Measurements from ENCODE around the gene CFAP54.

The CFAP54 gene

DNA sequence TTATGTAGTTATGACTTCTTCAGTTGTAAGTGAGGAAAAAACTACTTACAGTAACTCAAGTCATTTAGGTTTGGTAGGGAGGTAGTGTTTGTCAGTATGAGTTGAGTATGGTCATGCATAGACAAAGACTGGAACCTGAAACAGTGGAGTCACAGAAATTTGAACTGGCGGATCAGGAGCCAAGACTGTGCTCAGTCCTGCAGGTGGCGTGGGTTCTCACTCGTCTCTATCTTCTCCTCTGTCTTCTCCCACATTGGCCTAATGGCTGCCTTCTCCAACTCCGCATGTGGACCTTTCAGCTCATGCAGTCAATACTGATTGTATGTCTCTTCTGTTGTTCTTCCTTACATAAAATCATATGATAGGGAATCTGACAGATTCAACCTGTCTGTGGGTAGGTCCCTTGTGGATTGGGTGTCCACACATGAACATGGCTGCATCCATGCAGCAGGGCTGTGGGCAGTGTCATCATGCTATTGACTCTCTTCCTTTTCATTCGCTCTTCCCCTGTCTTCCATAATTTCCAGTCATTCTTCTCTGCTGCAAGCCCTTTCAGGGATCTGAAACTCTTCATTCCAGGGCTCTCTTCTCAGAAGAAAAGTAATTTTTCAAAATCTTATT, 338.9 kb downstream of the CFAP54 start:
- Mint-ChIP-seq H3K27me3 (no peaks in the 10 kb centered on the region), H3K4me3 (no peak overlapping the region), H3K9me3 (no peaks in the 10 kb centered on the region), H3K27ac (no peak overlapping the region), H3K36me3 (ENCODE audit: low read depth) (no peaks in the 10 kb centered on the region), H3K4me1 (ENCODE audit: low read depth) (no peaks in the 10 kb centered on the region)
- intact Hi-C loops (cut with micrococcal nuclease), result no loop called here

DNA sequence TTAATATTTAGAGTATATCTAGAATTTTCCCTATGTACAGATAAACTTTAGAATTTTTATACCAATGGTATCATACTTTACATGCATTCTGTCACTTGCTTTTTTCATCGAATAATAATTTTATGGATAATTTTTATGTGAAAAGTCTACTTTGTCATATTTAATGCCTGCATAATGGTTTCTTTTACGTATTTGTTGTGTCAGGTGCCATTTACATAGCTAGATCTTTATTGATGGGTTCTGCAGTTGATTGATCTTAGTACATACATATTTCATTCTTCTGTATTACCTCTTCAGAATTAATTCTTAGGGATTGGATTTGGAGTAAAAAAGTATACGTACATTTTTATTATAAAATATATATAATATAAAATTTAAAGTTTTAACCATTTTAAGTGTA, 340.0 kb downstream of the CFAP54 start:
- no peaks in the 10 kb centered on the region for H3K4me1 Mint-ChIP-seq (ENCODE audit: low read depth)
- H3K9me3 Mint-ChIP-seq, result no peaks in the 10 kb centered on the region
- intact Hi-C loops (cut with micrococcal nuclease), result no loop called here
- no peaks in the 10 kb centered on the region for H3K27me3 Mint-ChIP-seq
- no peaks in the 10 kb centered on the region for H3K36me3 Mint-ChIP-seq (ENCODE audit: low read depth)
- H3K27ac Mint-ChIP-seq, result no peak overlapping the region
- no peak overlapping the region for H3K4me3 Mint-ChIP-seq

GRCh38 chr12:96831346-96831745, 342.0 kb downstream of the CFAP54 start:
- intact Hi-C loops (cut with micrococcal nuclease), result no loop called here
- H3K4me3 Mint-ChIP-seq, result no peak overlapping the region
- no peak overlapping the region for H3K27ac Mint-ChIP-seq
- no peaks in the 10 kb centered on the region for H3K27me3 Mint-ChIP-seq
- H3K36me3 Mint-ChIP-seq (ENCODE audit: low read depth), result no peaks in the 10 kb centered on the region
- H3K9me3 Mint-ChIP-seq, result no peaks in the 10 kb centered on the region
- H3K4me1 Mint-ChIP-seq (ENCODE audit: low read depth), result no peaks in the 10 kb centered on the region

- intact Hi-C loops (cut with micrococcal nuclease), result no loop called here
- Mint-ChIP-seq H3K9me3 (no peaks in the 10 kb centered on the region), H3K27me3 (no peaks in the 10 kb centered on the region), H3K27ac (no peak overlapping the region), H3K4me3 (no peak overlapping the region), H3K4me1 (ENCODE audit: low read depth) (no peaks in the 10 kb centered on the region), H3K36me3 (ENCODE audit: low read depth) (no peaks in the 10 kb centered on the region)
These were observed 356.9 kb downstream of the CFAP54 start for GRCh38 chr12:96846293-96846692.

DNA sequence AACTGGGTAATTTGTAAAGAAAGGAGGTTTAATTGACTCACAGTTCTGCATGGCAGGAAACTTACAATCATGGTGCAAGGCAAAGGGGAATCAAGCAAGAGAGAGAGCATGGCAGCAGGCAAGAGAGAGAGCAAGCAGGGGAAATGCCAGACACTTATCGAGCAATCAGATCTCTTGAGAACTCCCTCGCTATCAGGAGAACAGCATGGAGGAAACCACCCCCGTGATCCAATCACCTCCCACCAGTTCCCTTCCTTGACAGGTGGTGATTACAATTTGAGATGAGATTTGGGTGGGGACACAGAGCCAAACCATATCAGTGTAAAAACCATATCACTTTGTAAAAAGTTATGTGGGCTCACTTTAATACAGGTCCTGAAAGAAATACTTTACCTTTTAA, 361.3 kb downstream of the CFAP54 start:
- Mint-ChIP-seq H3K36me3 (ENCODE audit: low read depth) (no peaks in the 10 kb centered on the region), H3K27me3 (no peaks in the 10 kb centered on the region), H3K4me1 (ENCODE audit: low read depth) (no peaks in the 10 kb centered on the region), H3K27ac (no peak overlapping the region), H3K9me3 (no peaks in the 10 kb centered on the region), H3K4me3 (no peak overlapping the region)
- intact Hi-C loops (cut with micrococcal nuclease), result no loop called here

DNA sequence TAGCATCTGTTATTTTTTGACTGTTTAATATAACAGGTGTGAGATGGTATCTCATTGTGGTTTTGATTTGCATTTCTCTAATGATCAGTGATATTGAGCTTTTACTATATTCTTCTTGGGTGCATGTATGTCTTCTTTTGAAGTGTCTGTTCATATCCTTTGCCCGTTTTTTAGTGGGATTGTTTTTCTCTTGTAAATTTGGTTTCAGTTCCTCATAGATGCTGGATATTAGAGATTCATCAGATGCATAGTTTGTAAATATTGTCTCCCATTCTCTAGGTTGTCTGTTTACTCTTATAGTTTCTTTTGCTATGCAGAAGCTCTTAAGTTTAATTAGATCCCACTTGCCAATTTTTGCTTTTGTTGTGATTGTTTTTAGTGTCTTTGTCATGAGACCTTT, 368.8 kb downstream of the CFAP54 start:
- H3K4me1 Mint-ChIP-seq (ENCODE audit: low read depth), result no peaks in the 10 kb centered on the region
- no peaks in the 10 kb centered on the region for H3K36me3 Mint-ChIP-seq (ENCODE audit: low read depth)
- intact Hi-C loops (cut with micrococcal nuclease), result no loop called here
- no peaks in the 10 kb centered on the region for H3K27me3 Mint-ChIP-seq
- no peak overlapping the region for H3K27ac Mint-ChIP-seq
- peaks cover 22% of the 10 kb centered on the region for H3K9me3 Mint-ChIP-seq
- H3K4me3 Mint-ChIP-seq, result no peak overlapping the region

DNA sequence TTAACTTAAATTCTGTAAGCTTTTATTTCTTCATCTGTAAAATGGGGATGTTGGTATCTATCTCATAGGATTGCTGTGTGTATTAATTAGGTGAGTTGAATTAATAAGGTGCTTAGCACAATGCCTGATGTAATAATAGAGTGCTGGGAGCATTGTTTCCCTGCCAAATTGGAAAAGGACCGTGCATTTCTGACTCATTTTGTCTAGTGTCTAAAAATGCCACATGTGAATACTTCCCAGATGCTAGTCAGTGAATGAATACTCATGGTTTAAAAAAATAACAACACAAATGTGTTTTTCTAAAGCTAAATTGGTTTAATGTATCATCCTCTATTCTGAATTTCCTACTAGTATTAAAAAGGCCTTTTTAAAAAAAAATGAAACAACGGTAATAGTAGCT, 372.3 kb downstream of the CFAP54 start:
- Mint-ChIP-seq H3K9me3 (peaks cover 21% of the 10 kb centered on the region), H3K27me3 (peaks cover 1% of the 10 kb centered on the region), H3K4me3 (no peak overlapping the region), H3K36me3 (ENCODE audit: low read depth) (no peaks in the 10 kb centered on the region), H3K27ac (no peak overlapping the region), H3K4me1 (ENCODE audit: low read depth) (no peaks in the 10 kb centered on the region)
- intact Hi-C loops (cut with micrococcal nuclease), result no loop called here

GRCh38 chr12:96862326-96862725, 372.9 kb downstream of the CFAP54 start:
- Mint-ChIP-seq H3K4me1 (ENCODE audit: low read depth) (no peaks in the 10 kb centered on the region), H3K27ac (no peak overlapping the region), H3K27me3 (peaks cover 1% of the 10 kb centered on the region), H3K36me3 (ENCODE audit: low read depth) (no peaks in the 10 kb centered on the region), H3K9me3 (peaks cover 14% of the 10 kb centered on the region), H3K4me3 (no peak overlapping the region)
- intact Hi-C loops (cut with micrococcal nuclease), result no loop called here

DNA sequence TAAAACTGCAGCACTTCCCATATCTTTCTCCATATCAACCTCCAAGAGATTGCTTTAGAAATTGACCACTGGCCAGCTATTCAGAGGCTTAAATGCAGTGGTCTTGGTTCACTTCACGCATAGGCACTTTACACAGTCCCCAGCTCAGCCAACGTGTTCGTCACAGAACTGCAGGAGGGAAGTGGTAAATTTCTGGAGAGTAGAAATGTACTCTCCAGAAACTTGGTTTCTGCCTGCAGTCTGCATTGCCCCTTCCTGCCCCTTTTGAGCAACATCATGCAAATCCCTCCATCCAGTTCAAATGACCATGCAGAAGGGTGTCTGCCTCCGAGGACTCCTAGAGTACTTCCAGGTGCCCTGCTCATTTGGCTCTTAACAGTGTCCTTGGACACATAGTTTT, 375.0 kb downstream of the CFAP54 start:
- no peaks in the 10 kb centered on the region for H3K36me3 Mint-ChIP-seq (ENCODE audit: low read depth)
- intact Hi-C loops (cut with micrococcal nuclease), result no loop called here
- no peaks in the 10 kb centered on the region for H3K4me1 Mint-ChIP-seq (ENCODE audit: low read depth)
- no peak overlapping the region for H3K4me3 Mint-ChIP-seq
- no peak overlapping the region for H3K27ac Mint-ChIP-seq
- H3K9me3 Mint-ChIP-seq, result no peaks in the 10 kb centered on the region
- peaks cover 1% of the 10 kb centered on the region for H3K27me3 Mint-ChIP-seq

- H3K27me3 Mint-ChIP-seq, result peaks cover 1% of the 10 kb centered on the region
- H3K27ac Mint-ChIP-seq, result no peak overlapping the region
- H3K4me1 Mint-ChIP-seq (ENCODE audit: low read depth), result no peaks in the 10 kb centered on the region
- no peaks in the 10 kb centered on the region for H3K36me3 Mint-ChIP-seq (ENCODE audit: low read depth)
- no peaks in the 10 kb centered on the region for H3K9me3 Mint-ChIP-seq
- intact Hi-C loops (cut with micrococcal nuclease), result no loop called here
- no peak overlapping the region for H3K4me3 Mint-ChIP-seq
These were observed 377.6 kb downstream of the CFAP54 start for GRCh38 chr12:96866801-96867590.

- H3K36me3 Mint-ChIP-seq (ENCODE audit: low read depth), result no peaks in the 10 kb centered on the region
- intact Hi-C loops (cut with micrococcal nuclease), result no loop called here
- H3K27ac Mint-ChIP-seq, result no peak overlapping the region
- no peaks in the 10 kb centered on the region for H3K4me1 Mint-ChIP-seq (ENCODE audit: low read depth)
- H3K27me3 Mint-ChIP-seq, result no peaks in the 10 kb centered on the region
- H3K9me3 Mint-ChIP-seq, result no peaks in the 10 kb centered on the region
- no peak overlapping the region for H3K4me3 Mint-ChIP-seq
These were observed 381.6 kb downstream of the CFAP54 start for GRCh38 chr12:96870946-96871345.

DNA sequence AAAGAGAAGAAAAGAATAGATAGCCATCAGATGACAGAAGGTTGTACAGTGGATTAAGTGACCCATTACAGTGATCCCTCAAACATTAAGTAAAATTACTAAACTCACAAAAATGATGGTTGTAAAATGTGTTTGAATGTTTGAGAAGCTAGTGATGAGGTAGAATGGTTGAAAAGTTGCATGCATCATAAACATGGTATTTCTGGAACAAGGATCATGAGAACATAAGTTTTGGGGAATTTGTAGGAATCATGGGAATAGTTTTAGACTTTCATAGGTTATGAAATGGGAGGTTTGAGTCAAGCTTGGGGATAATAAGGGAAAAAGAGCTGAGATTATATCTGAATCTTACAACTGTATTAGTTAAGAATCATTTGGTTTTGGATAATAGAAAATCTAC, 383.6 kb downstream of the CFAP54 start:
- no peaks in the 10 kb centered on the region for H3K36me3 Mint-ChIP-seq (ENCODE audit: low read depth)
- H3K27ac Mint-ChIP-seq, result no peak overlapping the region
- no peak overlapping the region for H3K4me3 Mint-ChIP-seq
- no peaks in the 10 kb centered on the region for H3K4me1 Mint-ChIP-seq (ENCODE audit: low read depth)
- intact Hi-C loops (cut with micrococcal nuclease), result no loop called here
- peaks cover 2% of the 10 kb centered on the region for H3K27me3 Mint-ChIP-seq
- no peaks in the 10 kb centered on the region for H3K9me3 Mint-ChIP-seq

DNA sequence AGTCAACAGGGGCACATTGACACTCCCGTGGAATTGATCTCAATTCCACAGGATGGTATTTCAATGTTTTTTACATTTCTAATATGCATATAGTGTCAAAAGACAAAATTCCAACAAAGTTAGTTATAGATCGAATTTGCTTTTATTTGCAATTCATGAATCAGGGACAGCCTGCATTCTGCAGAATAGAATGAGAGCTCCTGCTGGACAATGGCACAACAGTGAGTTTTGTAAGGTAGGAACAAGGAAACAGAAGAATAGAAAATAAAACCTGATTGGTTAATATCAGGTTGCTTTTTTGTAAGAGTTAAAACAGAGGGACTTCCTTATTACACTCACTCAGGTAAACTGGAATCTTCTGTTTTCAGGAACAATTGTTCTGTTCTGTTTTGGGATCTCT, 384.8 kb downstream of the CFAP54 start:
- no peak overlapping the region for H3K27ac Mint-ChIP-seq
- H3K27me3 Mint-ChIP-seq, result peaks cover 2% of the 10 kb centered on the region
- H3K4me1 Mint-ChIP-seq (ENCODE audit: low read depth), result no peaks in the 10 kb centered on the region

DNA sequence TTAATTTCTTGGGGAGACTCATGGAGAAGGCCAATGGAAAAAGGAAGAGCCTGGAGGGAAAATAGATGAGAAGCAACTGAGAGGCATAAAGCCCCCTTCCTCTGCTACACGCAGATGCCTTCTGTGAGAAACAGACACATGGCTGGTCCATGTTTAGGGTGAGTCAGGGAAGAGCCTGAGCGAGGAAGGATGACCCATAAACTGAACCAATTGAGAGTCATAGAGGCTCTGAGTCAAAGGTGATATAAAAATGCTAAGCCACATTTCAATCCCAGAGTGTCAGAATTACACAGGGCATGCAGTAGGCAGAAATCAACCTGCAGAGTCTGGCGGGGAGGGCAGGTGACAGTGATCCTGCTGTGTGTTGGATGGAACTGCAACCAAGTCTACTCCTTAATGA, 387.6 kb downstream of the CFAP54 start:
- Mint-ChIP-seq H3K36me3 (ENCODE audit: low read depth) (no peaks in the 10 kb centered on the region), H3K9me3 (no peaks in the 10 kb centered on the region), H3K27ac (no peak overlapping the region), H3K27me3 (peaks cover 2% of the 10 kb centered on the region), H3K4me3 (no peak overlapping the region), H3K4me1 (ENCODE audit: low read depth) (no peaks in the 10 kb centered on the region)
- intact Hi-C loops (cut with micrococcal nuclease), result no loop called here

More for the DNA sequence above, 384.8 kb downstream of the CFAP54 start:
- no peak overlapping the region for H3K4me3 Mint-ChIP-seq
- intact Hi-C loops (cut with micrococcal nuclease), result no loop called here
- H3K9me3 Mint-ChIP-seq, result no peaks in the 10 kb centered on the region
- no peaks in the 10 kb centered on the region for H3K36me3 Mint-ChIP-seq (ENCODE audit: low read depth)

DNA sequence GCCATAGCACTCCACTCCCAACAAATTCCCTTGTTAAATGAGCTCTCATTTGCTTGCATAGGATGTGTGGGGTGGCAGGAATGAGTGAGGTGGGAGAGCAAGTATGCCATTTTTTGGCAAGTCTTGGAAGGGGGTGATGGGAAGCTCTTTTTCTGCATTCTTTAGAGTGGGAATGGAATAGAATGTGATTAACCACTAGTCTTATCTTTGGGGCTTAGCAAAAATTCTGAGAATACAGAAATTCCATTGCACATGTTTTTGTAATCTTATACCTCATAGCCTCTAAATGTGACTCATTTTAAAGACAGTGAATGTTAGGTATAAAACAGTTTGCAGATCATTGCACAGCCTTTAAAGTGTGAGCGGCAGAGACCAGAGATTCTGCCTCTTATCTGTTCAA, 389.3 kb downstream of the CFAP54 start:
- Mint-ChIP-seq H3K4me1 (ENCODE audit: low read depth) (no peaks in the 10 kb centered on the region), H3K4me3 (no peak overlapping the region)
- intact Hi-C loops (cut with micrococcal nuclease), result no loop called here

More for the DNA sequence above, 389.3 kb downstream of the CFAP54 start:
- Mint-ChIP-seq H3K36me3 (ENCODE audit: low read depth) (no peaks in the 10 kb centered on the region), H3K9me3 (no peaks in the 10 kb centered on the region), H3K27ac (no peak overlapping the region), H3K27me3 (peaks cover 2% of the 10 kb centered on the region)

Measured in dendritic cell treated with granulocyte-macrophage colony-stimulating factor and Interleukin-4, amounts not matched to agents 40 ng/mL and 50 ng/mL, for 4 days (primary cell).